ENCODE results near the gene CALML3. TPM values are rescaled to one million over a fixed set of nuclear protein-coding genes. Genes with fewer than 3 reads are reported as not detected.

Gene CALML3
- total and polyA plus RNA-seq, 10 donors = 0.10 TPM; not detected in 9

DNA sequence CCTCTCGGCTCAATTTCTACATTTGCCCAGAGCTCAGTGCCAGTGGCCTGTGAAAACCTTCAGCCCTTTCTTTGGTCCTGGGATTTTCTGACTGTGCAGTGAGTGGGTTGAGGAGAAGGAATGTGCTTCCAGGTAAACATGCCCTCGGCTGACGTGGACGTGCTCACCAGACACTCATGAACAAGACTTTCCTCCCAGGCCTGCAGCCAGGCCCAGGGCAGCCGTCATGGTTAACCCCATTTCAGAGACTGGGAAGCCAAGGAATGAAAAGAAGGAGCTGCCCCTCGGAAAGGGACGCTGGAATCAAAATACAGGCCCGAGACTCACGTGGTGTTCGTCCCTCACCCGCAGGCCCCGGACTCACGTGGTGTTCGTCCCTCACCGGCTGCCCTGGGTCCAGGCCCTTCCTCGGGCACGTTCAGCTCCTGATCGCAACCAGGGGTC lies 16.6 kb upstream of the CALML3 start:
- Histone ChIP-seq H3K9me3 (no peaks in the 10 kb centered on the region), H3K27me3 (replicated peaks in 1 of 7) (peaks cover 0 to 20% (median 0%) of the 10 kb centered on the region in 7 donors), H3K4me3 (no peak overlapping the region), H3K27ac (no peak overlapping the region), H3K4me1 (no peaks in the 10 kb centered on the region), H3K36me3 (no peaks in the 10 kb centered on the region)
- 91 to 97% (median 95%) methylated on average over 17 to 18 of the region's 18 CpGs for WGBS, 5 donors
- intact Hi-C loops (cut with DNase I; ENCODE audit: low total_unique reads) = no loop called here
- TF ChIP-seq CTCF (IDR thresholded peaks at IDR 0.05 in 8 of 11, conservative IDR thresholded peaks at IDR 0.05 in 3 of 11) = no peak
- no peak for TF ChIP-seq POLR2A (IDR thresholded peaks at IDR 0.05)
- no peak for TF ChIP-seq POLR2AphosphoS5 (IDR thresholded peaks at IDR 0.05)
- no peak for DNase-seq

DNA sequence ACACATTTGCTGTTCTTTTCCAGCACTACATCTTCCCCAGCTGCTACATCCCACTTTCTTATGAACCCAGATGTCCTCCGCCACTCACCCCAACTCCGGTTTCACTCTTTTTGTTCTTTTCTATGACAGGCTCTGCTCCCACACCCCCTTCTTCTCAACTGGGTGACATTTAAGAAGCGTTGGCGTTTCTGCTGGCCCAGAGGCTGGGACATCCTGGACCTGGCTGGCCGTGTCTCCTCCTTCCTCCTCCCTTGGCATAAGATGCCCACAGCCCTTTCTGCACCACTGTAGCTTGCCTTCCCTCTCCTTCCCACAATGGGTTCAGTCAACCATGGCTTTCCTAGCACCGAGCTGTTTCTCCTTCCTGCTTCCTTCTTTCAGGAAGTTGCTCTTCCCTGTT lies 16.0 kb upstream of the CALML3 start:
- DNase-seq = no peak
- no peaks in the 10 kb centered on the region for H3K9me3 ChIP-seq
- no peak overlapping the region for H3K4me3 ChIP-seq
- WGBS, 5 donors = 83 to 90% (median 86%) methylated on average over 6 of the region's 6 CpGs
- H3K4me1 ChIP-seq = no peaks in the 10 kb centered on the region
- intact Hi-C loops (cut with DNase I; ENCODE audit: low total_unique reads) = no loop called here
- no peak for TF ChIP-seq CTCF (IDR thresholded peaks at IDR 0.05 in 8 of 11, conservative IDR thresholded peaks at IDR 0.05 in 3 of 11)
- no peak for TF ChIP-seq POLR2A (IDR thresholded peaks at IDR 0.05)
- TF ChIP-seq POLR2AphosphoS5 (IDR thresholded peaks at IDR 0.05) = no peak
- H3K27ac ChIP-seq = no peak overlapping the region
- peaks cover 0 to 20% (median 0%) of the 10 kb centered on the region in 7 donors for H3K27me3 ChIP-seq (replicated peaks in 1 of 7)
- H3K36me3 ChIP-seq = no peaks in the 10 kb centered on the region

DNA sequence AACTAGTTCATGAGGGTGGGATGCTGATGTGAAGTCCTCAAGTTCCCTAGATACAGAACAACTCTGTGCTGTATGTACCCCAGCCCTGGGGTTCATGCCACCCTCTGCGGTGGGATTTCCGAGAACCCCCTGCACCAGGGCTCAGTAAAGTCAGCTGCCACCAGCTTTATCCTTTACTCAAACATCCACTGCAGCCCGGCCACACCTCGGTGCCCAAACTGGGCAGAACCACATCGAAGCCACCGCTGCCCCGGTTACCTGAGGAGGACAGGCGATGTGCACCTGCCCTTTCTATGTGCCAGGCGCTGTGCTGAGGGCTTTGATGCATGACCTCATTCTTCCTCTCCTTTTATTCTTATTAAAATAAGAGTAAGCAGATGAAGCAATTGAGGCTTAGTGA lies 15.5 kb upstream of the CALML3 start:
- H3K27me3 ChIP-seq (replicated peaks in 1 of 7) = peaks cover 0 to 20% (median 0%) of the 10 kb centered on the region in 7 donors
- no peak overlapping the region for H3K27ac ChIP-seq
- no peak overlapping the region for H3K4me3 ChIP-seq
- WGBS, 5 donors = 88 to 96% (median 93%) methylated on average over 8 to 9 of the region's 9 CpGs
- no peak for DNase-seq
- no peaks in the 10 kb centered on the region for H3K4me1 ChIP-seq
- H3K36me3 ChIP-seq = no peaks in the 10 kb centered on the region
- H3K9me3 ChIP-seq = no peaks in the 10 kb centered on the region
- TF ChIP-seq CTCF (IDR thresholded peaks at IDR 0.05 in 8 of 11, conservative IDR thresholded peaks at IDR 0.05 in 3 of 11) (no peak), POLR2A (IDR thresholded peaks at IDR 0.05) (no peak), POLR2AphosphoS5 (IDR thresholded peaks at IDR 0.05) (no peak)
- intact Hi-C loops (cut with DNase I; ENCODE audit: low total_unique reads) = no loop called here

DNA sequence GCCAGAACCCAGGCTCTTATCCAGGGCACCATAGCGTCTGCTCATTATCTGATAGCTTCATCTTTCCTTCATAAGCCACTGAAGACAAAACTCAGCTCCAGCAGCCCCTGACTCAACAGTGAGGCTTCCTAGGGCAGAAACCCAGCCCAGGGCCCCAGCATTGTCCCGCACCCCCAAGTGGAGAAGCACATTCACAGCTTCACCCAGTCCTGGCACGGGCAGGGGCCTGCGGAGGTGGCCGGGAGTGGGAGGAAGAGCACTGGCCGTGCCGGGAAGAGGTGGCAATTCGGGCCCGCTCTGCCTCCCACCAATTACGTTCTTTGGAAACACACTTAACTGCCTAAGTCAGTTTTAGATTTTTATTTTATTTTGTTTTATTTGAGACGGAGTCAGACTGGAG lies 15.1 kb upstream of the CALML3 start:
- Histone ChIP-seq H3K4me1 (no peaks in the 10 kb centered on the region), H3K36me3 (no peaks in the 10 kb centered on the region), H3K9me3 (no peaks in the 10 kb centered on the region), H3K27me3 (replicated peaks in 1 of 7) (peaks cover 0 to 20% (median 0%) of the 10 kb centered on the region in 7 donors), H3K4me3 (no peak overlapping the region), H3K27ac (no peak overlapping the region)
- intact Hi-C loops (cut with DNase I; ENCODE audit: low total_unique reads) = no loop called here
- 92 to 96% (median 95%) methylated on average over 11 of the region's 11 CpGs for WGBS, 5 donors
- peak; percentile 58 for DNase-seq
- TF ChIP-seq POLR2AphosphoS5 (IDR thresholded peaks at IDR 0.05) (no peak), POLR2A (IDR thresholded peaks at IDR 0.05) (no peak), CTCF (IDR thresholded peaks at IDR 0.05 in 8 of 11, conservative IDR thresholded peaks at IDR 0.05 in 3 of 11) (no peak)

Measured in spleen (tissue), 11 donors.